NCI-H82 treated with DMSO at 0.1 percent for 48 hours (cell line): ENCODE measurements around the gene DHRS1.

Source experiments
- DNase-seq: peaks from one replicate; lab custom pipeline; 2025; ENCODE audit not compliant: unreplicated experiment; lab: John Stamatoyannopoulos, UW

The DHRS1 gene

DNA sequence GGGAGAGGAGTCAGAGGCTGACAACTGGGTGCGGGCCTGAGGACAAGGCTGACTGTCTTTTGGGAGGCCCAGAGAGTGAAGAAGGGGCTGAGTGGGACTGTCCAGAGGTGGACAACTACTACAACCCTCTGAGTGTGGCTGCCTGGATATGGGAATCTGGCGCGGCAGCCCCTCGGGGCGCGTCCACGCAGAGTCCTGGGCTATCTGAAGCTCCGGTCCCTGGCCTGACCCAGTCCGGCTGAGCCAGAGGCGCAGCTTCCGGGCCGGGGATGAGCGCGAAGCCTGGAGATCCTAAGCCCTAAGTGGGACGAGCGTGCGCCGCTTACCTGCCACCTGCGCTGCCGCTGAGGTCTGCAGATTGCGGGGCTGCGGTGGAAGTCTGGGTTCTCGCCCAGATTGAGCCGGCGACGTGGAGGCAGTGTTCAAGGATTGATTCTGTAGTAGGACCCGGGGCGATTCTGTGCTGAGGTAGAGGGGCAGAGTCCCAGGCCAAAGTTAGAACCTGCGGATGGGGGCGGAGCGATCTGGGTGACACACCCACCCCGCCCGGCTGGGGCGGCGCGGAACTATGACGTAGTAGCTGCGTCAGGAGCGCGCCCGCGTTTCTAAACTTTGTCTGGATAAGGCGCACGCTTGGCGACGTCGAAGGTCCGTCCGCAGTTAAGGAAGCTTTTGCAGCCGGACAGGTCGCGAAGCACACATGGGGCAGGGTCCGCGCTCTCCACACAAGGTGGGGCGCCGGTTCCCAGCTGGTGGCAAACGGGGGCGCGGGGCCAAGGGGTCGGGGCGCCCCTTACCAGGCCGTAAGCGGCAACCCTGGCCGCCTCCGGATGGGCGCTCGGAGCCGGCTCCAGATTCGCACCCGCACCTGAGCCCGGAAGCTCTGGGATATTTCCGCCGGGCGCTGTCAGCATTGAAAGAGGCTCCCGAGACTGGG lies at the start of gene DHRS1, which contains the start of gene NOP9:
DHRS1 (minus strand) TSS at position 526 of the 937 bp plus-strand sequence. CDS start 674 bp downstream, outside the sequence.
NOP9 (plus strand) TSS at position 596 of the 937 bp plus-strand sequence; CDS start at position 701, 105 bp downstream.
- DNase-seq, result peak; percentile 51

DNA sequence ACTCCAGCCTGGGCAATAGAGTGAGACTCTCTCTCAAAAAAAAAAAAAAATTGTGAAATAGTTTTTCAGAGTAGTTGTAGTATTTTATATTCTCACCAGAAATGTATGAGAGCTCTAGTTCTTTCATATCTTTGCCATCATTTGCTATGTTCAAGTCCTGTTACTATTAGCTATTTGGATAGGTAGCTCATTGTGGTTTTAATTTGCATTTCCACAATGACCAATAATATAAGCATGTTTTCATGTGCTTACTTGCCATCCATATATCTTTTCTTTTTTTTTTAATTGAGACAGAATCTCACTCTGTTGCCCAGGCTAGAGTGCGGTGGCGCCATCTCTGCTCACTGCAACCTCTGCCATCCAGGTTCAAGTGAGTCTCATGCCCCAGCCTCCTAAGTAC lies 48.6 kb upstream of the DHRS1 start:
- no peak for DNase-seq

DNA sequence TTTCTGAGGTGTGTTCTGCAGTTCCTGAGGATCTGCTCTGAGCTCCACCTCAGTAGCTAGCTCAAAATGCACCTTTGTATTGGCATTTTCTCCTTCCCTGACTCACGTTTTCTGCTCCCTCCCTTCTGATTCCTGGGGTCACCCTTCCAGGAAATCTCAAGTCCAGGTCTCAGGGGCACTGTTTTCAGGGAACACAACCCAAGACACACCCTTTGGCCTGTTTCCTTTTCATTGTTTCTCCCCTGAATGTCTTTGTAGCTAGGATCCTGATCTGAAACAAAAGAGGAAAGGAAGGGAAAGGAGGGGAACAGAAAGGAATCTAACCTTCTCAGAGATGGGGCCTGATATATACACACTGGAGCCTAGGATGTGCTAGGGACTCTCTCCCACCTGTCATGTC lies 47.6 kb upstream of the DHRS1 start:
- no peak for DNase-seq

DNA sequence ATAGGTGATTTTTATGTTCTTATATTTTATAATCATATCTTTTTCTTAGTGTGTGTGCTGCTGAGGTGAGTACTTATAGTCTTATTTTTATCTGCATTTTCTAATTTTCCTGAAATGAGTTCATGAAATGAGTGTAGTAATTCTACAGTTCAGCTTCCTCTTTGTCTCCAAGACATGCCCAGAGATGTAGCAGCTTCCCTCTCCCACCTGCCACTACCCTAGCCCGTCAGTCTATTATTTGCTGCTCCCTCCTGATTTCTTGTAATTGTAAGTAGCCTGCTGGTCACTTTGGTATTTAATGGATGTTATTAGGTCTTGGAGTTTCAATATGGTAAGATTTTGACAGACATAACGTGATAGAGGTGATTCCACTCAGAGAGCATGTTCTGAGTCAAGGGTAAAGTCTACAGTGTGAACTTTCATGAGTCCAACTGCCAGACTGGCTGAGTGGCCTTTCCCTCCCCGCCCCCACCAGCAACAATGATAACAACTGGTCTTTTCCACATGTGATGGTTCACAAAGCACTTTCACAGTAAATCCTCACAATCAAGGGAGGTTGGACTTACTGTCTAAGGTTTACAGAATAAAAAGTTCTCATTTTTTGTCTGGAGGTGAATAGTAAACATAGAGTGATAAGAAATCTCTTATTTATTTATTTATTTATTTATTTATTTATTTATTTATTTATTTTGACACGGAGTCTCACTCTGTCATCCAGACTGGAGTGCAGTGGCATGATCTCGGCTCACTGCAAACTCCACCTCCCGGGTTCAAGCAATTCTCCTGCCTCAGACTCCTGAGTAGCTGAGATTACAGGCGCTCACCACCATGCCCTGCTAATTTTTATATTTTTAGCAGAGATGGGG lies 44.4 kb upstream of the DHRS1 start:
- DNase-seq, result no peak

- DNase-seq, result no peak
Measured at GRCh38 chr14:24342889-24343288, 43.3 kb upstream of the DHRS1 start.

DNA sequence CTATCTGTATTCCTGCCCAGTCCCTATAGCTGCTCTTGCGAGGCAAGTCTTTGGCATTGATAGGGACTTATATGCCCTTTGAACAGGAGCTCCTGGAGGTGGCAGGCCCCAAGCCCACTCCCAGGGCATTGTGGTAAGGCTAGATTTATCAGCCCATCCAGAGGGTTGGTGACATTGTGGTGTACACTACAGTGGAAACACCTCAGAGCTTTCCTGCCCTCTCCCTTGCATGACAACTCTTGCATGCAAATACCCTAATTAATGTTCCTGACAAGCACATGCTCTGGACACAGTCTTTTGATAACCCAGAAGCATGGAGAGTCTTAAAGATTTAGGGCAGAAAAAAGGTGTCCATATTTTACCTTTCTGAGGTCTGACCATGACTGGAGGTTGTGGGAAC lies 41.0 kb upstream of the DHRS1 start:
- no peak for DNase-seq

- DNase-seq, result no peak
Measured at GRCh38 chr14:24339284-24340151, 39.9 kb upstream of the DHRS1 start, which contains the start of gene RIPK3. TSS of gene RIPK3 (minus strand) at chr14:24339991. CDS start at chr14:24339826, 165 bp downstream.

- DNase-seq, result no peak
Measured at GRCh38 chr14:24338843-24339242, 39.3 kb upstream of the DHRS1 start.

DNA sequence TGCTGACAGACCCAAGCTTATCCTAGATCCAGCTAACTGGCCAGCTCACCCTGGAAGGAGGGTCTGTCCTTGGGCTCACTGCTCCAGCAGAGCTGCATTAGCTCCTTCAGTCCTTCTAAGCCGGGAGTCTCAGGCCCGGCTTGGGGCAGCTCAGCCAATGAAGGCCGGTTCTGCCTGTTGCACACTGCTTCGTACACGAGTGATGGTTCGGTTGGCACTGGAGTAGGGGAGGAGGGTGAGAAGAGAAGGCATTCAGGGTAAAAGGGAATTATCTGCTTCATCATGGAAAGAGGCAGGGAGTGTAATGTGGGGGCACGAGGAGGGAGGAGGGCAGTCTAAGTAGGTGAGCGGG lies 38.2 kb upstream of the DHRS1 start:
- DNase-seq, result no peak

DNA sequence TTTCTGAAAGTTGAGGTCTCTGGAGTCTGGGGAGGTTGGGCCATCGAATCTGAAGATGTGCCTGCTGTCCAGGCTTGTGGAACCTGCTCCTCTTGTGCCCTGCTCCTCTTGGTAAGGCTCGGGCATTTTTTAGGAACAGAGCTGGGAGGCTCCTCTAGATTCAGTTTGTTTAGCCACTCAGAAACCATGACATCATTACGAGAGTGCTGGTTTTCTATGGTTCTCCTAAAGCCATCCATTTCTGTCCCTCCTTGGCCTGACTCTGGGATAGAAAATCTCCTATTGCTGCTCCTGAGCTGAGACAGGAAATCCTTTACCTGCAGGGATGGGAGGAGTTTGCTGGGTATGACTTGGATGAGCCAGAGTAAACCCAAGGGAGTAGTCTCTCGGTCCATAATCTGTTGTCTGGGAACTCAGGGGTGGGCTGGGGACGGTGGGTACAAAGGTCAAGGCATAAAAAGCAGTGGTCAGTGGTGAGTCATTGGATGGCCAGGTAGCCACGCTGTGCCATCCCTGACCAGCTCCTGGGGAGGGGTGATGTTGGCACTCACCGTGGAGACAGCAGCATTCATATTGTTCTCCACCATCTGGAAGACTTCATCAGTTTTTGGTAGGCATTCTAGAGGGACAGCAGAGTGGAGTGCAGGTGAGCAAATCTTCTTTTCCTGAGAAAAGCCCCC lies 37.7 kb upstream of the DHRS1 start:
- no peak for DNase-seq

- no peak for DNase-seq
Measured at GRCh38 chr14:24335461-24336171, 36.0 kb upstream of the DHRS1 start.

DNA sequence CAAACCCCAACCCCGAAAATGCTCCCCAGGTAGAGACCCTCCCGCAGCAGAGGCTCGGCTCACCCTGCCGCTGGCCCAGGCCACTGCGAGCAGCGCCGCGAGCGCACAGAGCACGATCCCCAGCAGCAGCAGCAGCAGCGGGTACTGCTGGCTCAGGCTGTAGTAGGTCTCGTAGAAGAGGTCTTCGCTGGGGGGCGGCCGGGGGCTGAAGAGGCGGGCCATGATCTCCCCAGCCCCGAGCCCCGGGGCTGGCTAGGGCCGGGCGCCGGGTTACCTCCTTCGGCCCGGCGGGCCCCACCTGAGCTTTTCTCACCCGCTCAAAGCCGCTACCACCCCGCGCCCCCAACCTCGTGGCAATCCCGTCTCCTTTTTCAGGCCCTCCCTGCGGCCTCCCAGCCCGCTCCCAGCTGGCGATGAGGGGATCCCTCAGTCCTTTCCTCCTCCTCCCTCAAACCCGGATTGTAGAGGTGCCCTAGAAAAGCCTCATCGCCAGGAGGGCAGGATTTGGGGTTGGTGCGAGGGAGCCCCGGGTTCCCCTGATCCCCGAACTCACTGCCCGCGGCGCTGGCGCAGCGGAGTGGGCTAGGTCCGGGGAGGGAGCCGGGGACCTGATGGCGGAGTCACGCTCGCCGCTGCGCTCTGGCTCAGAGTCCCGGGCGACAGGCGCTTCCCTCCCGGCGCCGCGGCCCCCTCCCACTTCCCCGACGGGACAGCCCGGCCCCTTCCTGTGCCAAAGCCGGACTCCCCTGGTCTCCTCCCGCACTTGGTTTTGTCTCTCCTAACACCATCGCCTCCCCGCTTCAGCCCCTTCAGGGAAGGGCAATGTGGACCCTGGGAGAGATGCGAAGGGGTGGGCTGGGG lies 35.1 kb upstream of the DHRS1 start, which contains the start of gene ADCY4:
ADCY4 (minus strand) TSS at position 641 of the 861 bp plus-strand sequence; CDS start at position 222, 419 bp downstream.
- DNase-seq, result no peak

DNA sequence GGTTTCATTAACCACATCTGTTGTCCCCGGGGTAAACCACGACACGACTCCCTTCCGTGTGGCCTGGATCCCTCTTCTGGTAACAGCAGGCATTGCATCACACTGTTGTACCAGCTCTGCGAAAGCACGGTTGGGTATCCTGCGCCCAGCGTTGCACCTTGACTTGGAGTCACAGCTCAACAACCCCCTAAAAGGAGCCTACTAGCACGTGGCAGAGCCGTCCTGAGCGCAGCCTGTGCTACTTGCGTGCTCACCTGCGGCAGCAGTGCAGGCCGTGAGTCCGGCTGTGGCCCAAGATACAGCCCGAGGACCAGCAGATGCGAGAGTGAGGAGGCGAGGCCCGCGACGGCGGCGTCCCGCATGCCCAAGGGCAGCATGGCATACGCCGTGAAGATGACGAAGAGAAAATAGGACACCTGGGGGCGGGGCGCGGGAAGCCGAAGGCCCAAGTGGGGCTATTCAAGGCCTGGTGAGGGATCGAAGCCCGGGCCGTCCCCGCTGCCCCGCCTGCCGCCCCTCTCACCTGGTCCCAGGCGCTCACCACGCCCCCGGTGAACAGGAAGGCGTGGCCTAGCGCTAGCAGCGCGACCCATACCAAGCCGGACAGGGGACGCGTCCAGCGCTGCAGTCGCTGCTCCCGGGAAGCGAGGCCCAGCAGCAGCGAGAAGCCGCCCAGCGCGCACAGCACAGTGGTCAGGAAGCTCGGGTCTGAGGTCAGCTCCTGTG lies 32.9 kb upstream of the DHRS1 start:
- no peak for DNase-seq

GRCh38 chr14:24331731-24332267 lies 32.2 kb upstream of the DHRS1 start:
- DNase-seq, result no peak

DNA sequence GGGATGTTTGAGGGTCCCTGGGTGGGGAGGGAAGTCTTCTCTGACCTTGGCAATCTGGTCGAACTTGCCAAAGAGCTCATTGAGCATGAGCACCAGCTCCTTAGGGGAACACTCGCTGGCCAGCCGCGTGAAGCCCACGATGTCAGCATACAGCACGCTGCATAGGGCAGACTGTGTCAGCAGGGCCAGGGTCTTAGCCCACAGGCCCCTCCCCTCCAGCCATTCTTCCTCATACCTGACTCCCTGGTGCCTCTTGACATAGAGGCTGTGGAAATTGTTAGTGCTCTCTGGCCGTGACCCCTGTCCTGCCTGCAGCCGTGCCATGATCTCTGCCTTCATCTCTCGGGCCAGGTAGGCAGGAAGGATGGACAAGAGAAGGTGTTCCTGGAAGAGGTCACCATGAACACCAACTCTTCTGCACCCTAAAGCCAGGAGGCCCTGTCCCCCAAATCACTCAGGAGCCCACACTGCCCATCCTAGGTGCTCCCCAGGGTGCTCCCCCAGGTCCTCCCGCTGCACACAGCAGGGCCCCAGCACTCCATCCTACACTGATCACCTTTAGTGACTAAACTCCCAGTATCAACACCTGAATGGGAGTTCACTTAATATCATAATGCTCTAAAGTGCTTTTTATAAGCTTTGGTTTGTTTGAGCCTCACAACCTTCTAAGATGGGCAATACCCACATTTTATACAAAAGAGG lies 31.5 kb upstream of the DHRS1 start:
- DNase-seq, result no peak

DNA sequence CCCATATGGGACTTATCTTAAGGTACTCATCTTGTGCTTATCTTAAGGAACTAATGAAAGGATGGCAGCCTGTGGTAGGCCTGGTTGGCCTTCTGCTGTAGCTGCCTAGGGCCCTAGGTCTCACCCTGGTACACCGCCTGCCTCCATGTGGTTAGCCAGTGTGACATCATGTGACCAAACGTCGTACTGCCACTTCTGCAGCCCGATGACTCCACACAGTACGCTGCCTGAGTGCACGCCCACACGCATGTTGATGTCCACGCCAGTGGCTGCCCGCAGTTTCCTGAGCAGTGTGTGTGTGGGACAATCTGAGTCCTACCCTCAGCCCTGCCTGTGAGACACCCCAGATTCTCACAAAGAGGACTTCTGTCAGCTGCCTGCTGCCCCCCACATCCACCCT lies 30.2 kb upstream of the DHRS1 start:
- no peak for DNase-seq
